ENCODE results near the gene ACVR1B. TPM values are rescaled to one million over a fixed set of nuclear protein-coding genes. Genes with fewer than 3 reads are reported as not detected.

Gene ACVR1B
- total and polyA plus RNA-seq, 2 donors (not counting 3 experiments of a cell fraction or from before 2014, with no cell fraction given), result 29.0 to 33.7 TPM

DNA sequence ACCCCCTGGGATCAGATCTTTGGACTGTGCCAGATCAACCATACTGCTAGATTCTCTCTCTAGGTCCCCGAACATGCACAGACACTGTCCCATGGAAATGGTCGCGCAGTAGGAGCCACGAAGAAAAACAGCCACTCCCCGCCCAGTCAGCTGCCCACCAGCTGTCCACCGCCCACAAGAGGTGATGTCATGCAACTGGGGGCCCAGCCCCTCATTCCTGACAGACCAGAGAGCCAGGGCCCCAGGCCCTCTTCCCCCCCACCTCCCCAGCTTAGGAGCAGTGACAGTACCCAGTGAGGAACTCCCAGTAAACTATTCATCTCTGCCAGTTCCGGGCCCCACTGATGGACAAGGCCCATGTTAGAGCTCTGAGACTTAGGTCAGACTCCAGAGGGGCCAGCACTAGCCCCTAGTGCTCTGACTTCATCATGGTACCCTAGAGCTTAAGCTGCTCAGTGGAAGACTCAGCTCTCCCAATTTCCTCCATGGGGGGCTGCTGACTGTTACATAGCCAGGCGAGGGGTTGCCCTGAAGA lies 51.6 kb downstream of the ACVR1B start:
- Histone ChIP-seq H3K4me1 (ENCODE audit: control insufficient read depth, extremely low read depth, insufficient read depth, low read length) (peaks cover 11% of the 10 kb centered on the region), H2AFZ (ENCODE audit: low read depth, low read length) (no peak overlapping the region), H3K27ac (ENCODE audit: insufficient read depth, low read depth, low read length) (no peak overlapping the region), H3K9ac (replicated peaks; ENCODE audit: extremely low read depth, insufficient read depth, low read length) (no peak overlapping the region), H3K9me3 (replicated peaks; ENCODE audit: control insufficient read depth, insufficient read depth, low read length) (no peaks in the 10 kb centered on the region), H3K4me3 (replicated peaks in 1 of 3; ENCODE audit: insufficient read depth in 1 of 3, low read depth in 1 of 3, low read length in 3 of 3) (no peak overlapping the region), H3K36me3 (ENCODE audit: control insufficient read depth in 2 of 2, extremely low read depth in 1 of 2, insufficient read depth in 2 of 2, low read length in 2 of 2) (peaks cover 1 to 2% of the 10 kb centered on the region in 2 experiments), H3K79me2 (ENCODE audit: control insufficient read depth, insufficient read depth, low read length) (peaks cover 12% of the 10 kb centered on the region), H3K9me1 (replicated peaks; ENCODE audit: control insufficient read depth, extremely low read depth, insufficient read depth, low read length) (no peaks in the 10 kb centered on the region), H3K4me2 (ENCODE audit: insufficient read depth, low read length) (no peak overlapping the region), H3K27me3 (ENCODE audit: control insufficient read depth in 2 of 2, insufficient read depth in 2 of 2, low read length in 2 of 2) (no peaks in the 10 kb centered on the region), H4K20me1 (replicated peaks; ENCODE audit: control insufficient read depth, extremely low read depth, insufficient read depth, low read length) (no peaks in the 10 kb centered on the region)
- TF ChIP-seq, protein P1, sequence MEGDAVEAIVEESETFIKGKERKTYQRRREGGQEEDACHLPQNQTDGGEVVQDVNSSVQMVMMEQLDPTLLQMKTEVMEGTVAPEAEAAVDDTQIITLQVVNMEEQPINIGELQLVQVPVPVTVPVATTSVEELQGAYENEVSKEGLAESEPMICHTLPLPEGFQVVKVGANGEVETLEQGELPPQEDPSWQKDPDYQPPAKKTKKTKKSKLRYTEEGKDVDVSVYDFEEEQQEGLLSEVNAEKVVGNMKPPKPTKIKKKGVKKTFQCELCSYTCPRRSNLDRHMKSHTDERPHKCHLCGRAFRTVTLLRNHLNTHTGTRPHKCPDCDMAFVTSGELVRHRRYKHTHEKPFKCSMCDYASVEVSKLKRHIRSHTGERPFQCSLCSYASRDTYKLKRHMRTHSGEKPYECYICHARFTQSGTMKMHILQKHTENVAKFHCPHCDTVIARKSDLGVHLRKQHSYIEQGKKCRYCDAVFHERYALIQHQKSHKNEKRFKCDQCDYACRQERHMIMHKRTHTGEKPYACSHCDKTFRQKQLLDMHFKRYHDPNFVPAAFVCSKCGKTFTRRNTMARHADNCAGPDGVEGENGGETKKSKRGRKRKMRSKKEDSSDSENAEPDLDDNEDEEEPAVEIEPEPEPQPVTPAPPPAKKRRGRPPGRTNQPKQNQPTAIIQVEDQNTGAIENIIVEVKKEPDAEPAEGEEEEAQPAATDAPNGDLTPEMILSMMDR (IDR thresholded peaks at IDR 0.05; ENCODE audit: extremely low read depth in 1 of 2, insufficient read depth in 1 of 2, low read depth in 1 of 2, low read length in 2 of 2), result no peak
- TF ChIP-seq MAX (IDR thresholded peaks at IDR 0.05; ENCODE audit: insufficient read depth, insufficient read length) (no peak), FOS (IDR thresholded peaks at IDR 0.05; ENCODE audit: borderline replicate concordance, insufficient read depth, low read length) (no peak), GATA2 (IDR thresholded peaks at IDR 0.05; ENCODE audit: insufficient read depth, insufficient read length, low read depth, low read length) (no peak)
- ChIA-PET POLR2A (interaction anchor here (0.7 to 5.8 kb wide), 3 partner anchors 8 to 104 kb away, joined by 3 to 221 read pairs (median 4); no protein-coding TSS in a partner anchor), CTCF (interaction anchor here (0.8 to 11.4 kb wide), 17 partner anchors 7 to 144 kb away, joined by 3 to 946 read pairs (median 6); partner anchors contain the start of gene ATG101)
- FAIRE-seq (no peak), DNase-seq (ENCODE audit: low read depth, low spot score) (no peak)
- dilution Hi-C loops (cut with MboI; ENCODE audit: extremely low pct_ligation_motif_present, low sequenced_read_pairs) (no loop called here), intact Hi-C loops (cut with micrococcal nuclease) (no loop called here)
- no TSS peak for BruUV-seq (replicated peaks)
